Right atrium auricular region (tissue), 2 donors: ENCODE data around the gene ULK4. TPM values are rescaled to one million over a fixed set of nuclear protein-coding genes. Genes with fewer than 3 reads are reported as not detected.

Source experiments
- DNase-seq: peaks from one replicate; pipeline ENCODE4 v3.0.0-alpha.2; 2019; ENCODE audit warnings: low spot score
- H3K27ac ChIP-seq, 2 donors: fragments of 200-600 bp; sonication (generic); 1 replicate in 1 of 2; 2 replicates in 1 of 2; pipeline ENCODE4 v1.5.1; 2016 to 2019
- H3K27me3 ChIP-seq, 2 donors: fragments of 200-600 bp; sonication (generic); one replicate each; pipeline versions ENCODE4 v1.5.1 to v1.6.0; 2017 to 2019
- H3K36me3 ChIP-seq: fragments of 200-600 bp; sonication (generic); one replicate; pipeline ENCODE4 v1.5.1; 2016
- H3K4me1 ChIP-seq, 2 donors: fragments of 200-600 bp; sonication (generic); one replicate each; pipeline versions ENCODE4 v1.5.1 to v1.6.0; 2017 to 2019
- H3K4me3 ChIP-seq, 2 donors: fragments of 200-600 bp; sonication (generic); 1 replicate in 1 of 2; 2 replicates in 1 of 2; pipeline ENCODE4 v1.5.1; 2017 to 2019; ENCODE audit warnings: mild to moderate bottlenecking in 1 of 2, moderate library complexity in 1 of 2
- H3K9me3 ChIP-seq, 2 donors: fragments of 200-600 bp; sonication (generic); one replicate each; pipeline ENCODE4 v1.5.1; 2019
- CTCF ChIP-seq, 2 donors: fragments of 200-600 bp; sonication (generic); IDR thresholded peaks; one replicate each; pipeline ENCODE4 v1.5.1; 2019; ENCODE audit warnings: antibody characterized with exemption in 2 of 2
- total RNA-seq, 2 donors: library from RNA; depleted of rRNA; stranded (reverse); fragments of >200 nt; gene quantifications; one replicate each; pipeline ENCODE4 v1.1.0, GENCODE V29; 2016

Gene ULK4
- 10 to 100 TPM in 1 of 2 donors, 1 to 10 TPM in 1; 7.1 to 10.1 TPM for total RNA-seq

- H3K4me1 ChIP-seq = peaks cover 0 to 12% of the 10 kb centered on the region in 2 donors
- no peaks in the 10 kb centered on the region for H3K9me3 ChIP-seq
- no peak for TF ChIP-seq CTCF (IDR thresholded peaks at IDR 0.05)
- H3K27ac ChIP-seq = peak within 1 kb of the TSS; percentile 61 to 78
- no peaks in the 10 kb centered on the region for H3K36me3 ChIP-seq
- no peaks in the 10 kb centered on the region for H3K27me3 ChIP-seq
- H3K4me3 ChIP-seq = peak within 1 kb of the TSS; percentile 77 to 95
- DNase-seq = peak; percentile 98
Observed at GRCh38 chr3:41961751-41962679, at the start of gene ULK4. TSS of gene ULK4 (minus strand) at chr3:41962103. CDS start at chr3:41954759, 7,344 bp downstream.

GRCh38 chr3:42010530-42010929 is 48.6 kb upstream of the ULK4 start:
- H3K36me3 ChIP-seq = no peaks in the 10 kb centered on the region
- no peak overlapping the region for H3K27ac ChIP-seq
- peaks cover 0 to 12% of the 10 kb centered on the region in 2 donors for H3K4me1 ChIP-seq
- TF ChIP-seq CTCF (IDR thresholded peaks at IDR 0.05) = no peak
- DNase-seq = no peak
- no peaks in the 10 kb centered on the region for H3K27me3 ChIP-seq
- H3K4me3 ChIP-seq = no peak overlapping the region
- H3K9me3 ChIP-seq = no peaks in the 10 kb centered on the region

GRCh38 chr3:42009456-42009855 is 47.6 kb upstream of the ULK4 start:
- H3K4me1 ChIP-seq = peaks cover 0 to 5% of the 10 kb centered on the region in 2 donors
- H3K27ac ChIP-seq = no peak overlapping the region
- no peak overlapping the region for H3K4me3 ChIP-seq
- H3K27me3 ChIP-seq = no peaks in the 10 kb centered on the region
- no peaks in the 10 kb centered on the region for H3K36me3 ChIP-seq
- DNase-seq = no peak
- no peak for TF ChIP-seq CTCF (IDR thresholded peaks at IDR 0.05)
- no peaks in the 10 kb centered on the region for H3K9me3 ChIP-seq

- no peak for TF ChIP-seq CTCF (IDR thresholded peaks at IDR 0.05)
- Histone ChIP-seq H3K36me3 (no peaks in the 10 kb centered on the region), H3K4me1 (no peaks in the 10 kb centered on the region), H3K27ac (no peak overlapping the region), H3K27me3 (no peaks in the 10 kb centered on the region), H3K4me3 (no peak overlapping the region), H3K9me3 (no peaks in the 10 kb centered on the region)
- no peak for DNase-seq
Observed at GRCh38 chr3:42007785-42008184, 45.9 kb upstream of the ULK4 start.

GRCh38 chr3:42005401-42005800 is 43.5 kb upstream of the ULK4 start:
- TF ChIP-seq CTCF (IDR thresholded peaks at IDR 0.05) = no peak
- no peak overlapping the region for H3K4me3 ChIP-seq

More at GRCh38 chr3:42005401-42005800, 43.5 kb upstream of the ULK4 start:
- Histone ChIP-seq H3K27ac (no peak overlapping the region), H3K9me3 (no peaks in the 10 kb centered on the region), H3K27me3 (no peaks in the 10 kb centered on the region), H3K4me1 (no peaks in the 10 kb centered on the region), H3K36me3 (no peaks in the 10 kb centered on the region)
- no peak for DNase-seq
